BE2C (cell line): ENCODE results near the gene RGS7BP. TPM values are rescaled to one million over a fixed set of nuclear protein-coding genes. Genes with fewer than 3 reads are reported as not detected.

Experiments
- DNase-seq: peaks from one replicate; pipeline ENCODE4 v3.0.0-alpha.2; 2020
- H3K27me3 ChIP-seq: fragments of 250-450 bp; sonication (Bioruptor Pico); 2 replicates; pipeline ENCODE4 v1.5.1; 2020; ENCODE audit warnings: mild to moderate bottlenecking
- H3K36me3 ChIP-seq: fragments of 250-450 bp; sonication (Bioruptor Pico); 2 replicates; pipeline ENCODE4 v1.5.1; 2020; ENCODE audit warnings: mild to moderate bottlenecking
- H3K4me1 ChIP-seq: fragments of 250-450 bp; sonication (Bioruptor Pico); 2 replicates; pipeline ENCODE4 v1.5.1; 2020
- H3K4me3 ChIP-seq: 2 replicates; pipeline ENCODE4 v1.5.1; 2011; ENCODE audit warnings: low read depth, low read length
- H3K9me3 ChIP-seq: fragments of 250-450 bp; sonication (Bioruptor Pico); 2 replicates; pipeline ENCODE4 v1.5.1; 2020
- CTCF ChIP-seq: IDR thresholded peaks from 2 replicates; pipeline ENCODE4 v1.5.1; 2012; ENCODE audit warnings: mild to moderate bottlenecking, low read depth, low read length
- polyA plus RNA-seq: library from polyadenylated mRNA; unstranded; fragments of >200 nt; gene quantifications from one replicate; pipeline ENCODE4 v1.2.1, GENCODE V29; 2012; ENCODE audit warnings: low read depth, missing spikeins; ENCODE audit not compliant: insufficient read length, insufficient read depth

RGS7BP gene
- not detected for polyA plus RNA-seq

- DNase-seq, result peak; percentile 21
- TF ChIP-seq CTCF, result no peak
- H3K9me3 ChIP-seq, result no peaks in the 10 kb centered on the region
- H3K36me3 ChIP-seq, result no peaks in the 10 kb centered on the region
- H3K4me1 ChIP-seq, result no peaks in the 10 kb centered on the region
- peaks cover 36% of the 10 kb centered on the region for H3K27me3 ChIP-seq
- H3K4me3 ChIP-seq, result peak within 1 kb of the TSS; percentile 14
Observed at GRCh38 chr5:64505769-64506566, at the start of gene RGS7BP. Gene RGS7BP, plus strand, starts transcription at chr5:64506015. Its CDS starts 610 bp downstream, at chr5:64506625.

GRCh38 chr5:64457846-64458245 is 48.0 kb upstream of the RGS7BP start:
- TF ChIP-seq CTCF, result no peak
- H3K36me3 ChIP-seq, result no peaks in the 10 kb centered on the region
- no peak overlapping the region for H3K4me3 ChIP-seq
- no peak for DNase-seq
- H3K9me3 ChIP-seq, result no peaks in the 10 kb centered on the region
- no peaks in the 10 kb centered on the region for H3K4me1 ChIP-seq
- H3K27me3 ChIP-seq, result no peaks in the 10 kb centered on the region

GRCh38 chr5:64458948-64459347 is 46.9 kb upstream of the RGS7BP start:
- DNase-seq, result no peak
- Histone ChIP-seq H3K4me1 (no peaks in the 10 kb centered on the region), H3K27me3 (no peaks in the 10 kb centered on the region), H3K36me3 (no peaks in the 10 kb centered on the region), H3K9me3 (no peaks in the 10 kb centered on the region), H3K4me3 (no peak overlapping the region)
- no peak for TF ChIP-seq CTCF

- DNase-seq, result no peak
- no peak for TF ChIP-seq CTCF
- Histone ChIP-seq H3K27me3 (no peaks in the 10 kb centered on the region), H3K4me1 (no peaks in the 10 kb centered on the region), H3K36me3 (no peaks in the 10 kb centered on the region), H3K9me3 (no peaks in the 10 kb centered on the region), H3K4me3 (no peak overlapping the region)
Observed at GRCh38 chr5:64462391-64462790, 43.4 kb upstream of the RGS7BP start.

- H3K9me3 ChIP-seq, result no peaks in the 10 kb centered on the region
- H3K4me3 ChIP-seq, result no peak overlapping the region
- TF ChIP-seq CTCF, result no peak
- no peaks in the 10 kb centered on the region for H3K27me3 ChIP-seq
- no peak for DNase-seq
- H3K36me3 ChIP-seq, result no peaks in the 10 kb centered on the region
- no peaks in the 10 kb centered on the region for H3K4me1 ChIP-seq
Observed at GRCh38 chr5:64486163-64486562, 19.7 kb upstream of the RGS7BP start.

GRCh38 chr5:64487283-64487682 is 18.5 kb upstream of the RGS7BP start:
- no peak for TF ChIP-seq CTCF
- Histone ChIP-seq H3K4me3 (no peak overlapping the region), H3K4me1 (no peaks in the 10 kb centered on the region), H3K9me3 (no peaks in the 10 kb centered on the region), H3K27me3 (no peaks in the 10 kb centered on the region), H3K36me3 (no peaks in the 10 kb centered on the region)
- no peak for DNase-seq
